HS-5 (cell line): Measurements from ENCODE around the gene ZFX.

Experiments used
- DNase-seq: peaks from one replicate; pipeline ENCODE4 v3.0.0-alpha.2; 2012; ENCODE audit warnings: low read depth

The ZFX gene

GRCh38 chrX:24202465-24203031 lies 53.0 kb downstream of the ZFX start:
- no peak for DNase-seq

- no peak for DNase-seq
Observed at GRCh38 chrX:24203072-24203808, 53.7 kb downstream of the ZFX start.

- DNase-seq = peak; percentile 22
Observed at GRCh38 chrX:24204331-24204730, 54.8 kb downstream of the ZFX start.

- DNase-seq = no peak
Observed at GRCh38 chrX:24204958-24205357, 55.4 kb downstream of the ZFX start.

GRCh38 chrX:24207826-24208225 lies 58.3 kb downstream of the ZFX start:
- DNase-seq = peak; percentile 11

- no peak for DNase-seq
Observed at GRCh38 chrX:24208496-24209240, 59.1 kb downstream of the ZFX start.

- DNase-seq = no peak
Observed at GRCh38 chrX:24210190-24210589, 60.7 kb downstream of the ZFX start.

GRCh38 chrX:24214568-24214967 lies 65.0 kb downstream of the ZFX start:
- no peak for DNase-seq

GRCh38 chrX:24215272-24215671 lies 65.7 kb downstream of the ZFX start:
- DNase-seq = no peak

- DNase-seq = no peak
Observed at GRCh38 chrX:24216037-24216436, 66.5 kb downstream of the ZFX start.

GRCh38 chrX:24216827-24217226 lies 67.3 kb downstream of the ZFX start:
- no peak for DNase-seq

- no peak for DNase-seq
Observed at GRCh38 chrX:24219320-24219719, 69.8 kb downstream of the ZFX start.

GRCh38 chrX:24221872-24222271 lies 72.3 kb downstream of the ZFX start:
- DNase-seq = no peak

- no peak for DNase-seq
Observed at GRCh38 chrX:24225265-24225664, 75.7 kb downstream of the ZFX start.

- no peak for DNase-seq
Observed at GRCh38 chrX:24226176-24226575, 76.6 kb downstream of the ZFX start.

GRCh38 chrX:24228596-24228995 lies 79.1 kb downstream of the ZFX start:
- DNase-seq = no peak

- no peak for DNase-seq
Observed at GRCh38 chrX:24229400-24229879, 79.9 kb downstream of the ZFX start.

GRCh38 chrX:24229976-24230375 lies 80.4 kb downstream of the ZFX start:
- no peak for DNase-seq

- no peak for DNase-seq
Observed at GRCh38 chrX:24231131-24231540, 81.6 kb downstream of the ZFX start.

GRCh38 chrX:24231641-24232179 lies 82.2 kb downstream of the ZFX start:
- DNase-seq = no peak

- DNase-seq = no peak
Observed at GRCh38 chrX:24232796-24233195, 83.3 kb downstream of the ZFX start.

GRCh38 chrX:24235084-24235710 lies 85.7 kb downstream of the ZFX start:
- no peak for DNase-seq
